ENCODE measurements around the gene GALC.

The GALC gene

DNA sequence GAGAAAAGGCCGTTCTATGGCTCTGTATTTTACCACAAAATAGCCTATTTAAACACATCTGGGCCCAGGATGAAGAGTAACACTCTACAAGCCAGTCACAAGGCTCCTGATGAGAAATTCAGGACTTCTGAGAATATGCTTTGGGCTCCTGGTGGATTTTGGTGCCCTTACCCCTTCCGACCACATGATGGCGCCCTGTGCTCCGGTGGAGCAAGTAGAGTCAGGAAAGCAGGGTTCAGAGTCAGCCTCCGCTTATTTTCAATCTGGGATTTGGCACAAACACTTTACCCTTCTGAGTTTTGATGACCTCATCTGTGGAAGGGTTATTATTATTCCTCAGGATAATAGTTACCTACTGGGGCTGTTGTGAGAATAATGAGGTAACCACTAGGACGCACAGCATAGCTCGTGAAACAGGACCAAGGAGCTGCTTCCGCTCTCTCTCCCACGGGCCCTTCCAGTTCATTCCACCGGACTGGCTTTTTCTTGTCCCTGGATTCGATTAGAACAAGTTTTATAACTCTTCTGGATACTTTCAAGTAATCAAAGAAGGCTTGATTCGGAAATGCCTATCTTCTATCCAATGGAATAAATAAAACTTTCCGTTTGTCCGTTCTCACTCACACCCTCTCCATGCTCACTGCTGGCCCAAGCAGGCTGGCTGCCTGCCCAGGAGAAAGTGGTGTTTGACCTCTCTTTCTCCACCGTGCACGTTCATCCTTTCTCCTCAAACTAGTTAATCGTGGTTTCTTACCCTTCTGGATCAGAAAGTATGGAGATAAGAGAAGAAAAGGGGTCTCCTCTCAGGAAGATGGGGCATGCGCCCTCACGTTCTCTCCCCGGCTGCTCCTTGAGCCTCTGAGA, 104.6 kb downstream of the GALC start:
- in situ Hi-C loops (cut with HindIII; ENCODE audit: low sequenced_read_pairs), result no loop called here

DNA sequence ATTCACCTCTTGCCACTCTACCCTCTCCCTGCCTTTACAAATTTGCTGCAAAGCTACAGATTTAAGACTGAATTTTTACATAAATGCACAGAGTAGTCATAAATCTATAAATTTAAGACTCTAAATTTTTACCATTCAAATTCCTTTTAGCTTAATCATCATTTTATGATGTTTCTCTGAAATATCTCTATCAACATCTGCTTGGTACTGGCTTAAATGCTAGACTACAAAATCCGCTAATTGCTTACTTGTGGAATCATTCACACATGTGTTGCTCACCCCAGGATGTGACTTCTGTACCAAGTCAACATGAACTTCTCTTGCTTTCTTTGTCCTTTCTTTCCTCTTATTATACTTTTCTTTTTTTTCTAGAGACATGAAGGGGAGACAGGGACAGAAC, 109.2 kb downstream of the GALC start:
- in situ Hi-C loops (cut with HindIII; ENCODE audit: low sequenced_read_pairs), result no loop called here

Measured in endothelial cell of hepatic sinusoid (primary cell).